Panc1 (cell line): Measurements from ENCODE around the gene ZC3H7B. TPM values are rescaled to one million over a fixed set of nuclear protein-coding genes. Genes with fewer than 3 reads are reported as not detected.
A peak's percentile ranks its signal among the peaks of the same experiment; 100 is the strongest.

Experiments
- ATAC-seq: fragments of 200-7000 bp; cut with Tn5 transposase; 2 replicates; pipeline ENCODE4 v1.9.1; 2020; ENCODE audit warnings: mild to moderate bottlenecking, moderate library complexity
- BruUV-seq: library from RNA; stranded (reverse); fragments of 400-500 nt; replicated peaks from 2 replicates; lab custom pipeline; 2021; lab: Mats Ljungman, UMichigan
- CTCF ChIA-PET: fragments of 300-600 bp; sonication (Branson Sonifier 250); formaldehyde crosslinking; loops from one replicate; lab custom pipeline; 2022; ENCODE audit warnings: antibody characterized with exemption; lab: Charles Lee
- POLR2A ChIA-PET: fragments of 300-600 bp; sonication (Branson Sonifier 250); formaldehyde crosslinking; loops from one replicate; lab custom pipeline; 2022; ENCODE audit warnings: antibody characterized with exemption; lab: Charles Lee
- DNase-seq: peaks from one replicate; pipeline ENCODE4 v3.0.0-alpha.2; 2010; ENCODE audit warnings: low read depth, low spot score
- H3K27ac ChIP-seq: 2 replicates; pipeline ENCODE4 v1.5.1; 2011; ENCODE audit warnings: mild to moderate bottlenecking, low read length, inconsistent platforms
- H3K27me3 ChIP-seq: fragments of 200-500 bp; sonication (Bioruptor generic); 2 replicates; pipeline ENCODE4 v1.6.0; 2014; ENCODE audit warnings: low read length, inconsistent platforms; ENCODE audit not compliant: control insufficient read depth, insufficient read depth
- H3K36me3 ChIP-seq: fragments of 200-500 bp; sonication (Bioruptor generic); 2 replicates; pipeline ENCODE4 v1.5.1; 2014; ENCODE audit warnings: inconsistent platforms, mild to moderate bottlenecking, low read length, moderate library complexity; ENCODE audit not compliant: control insufficient read depth, insufficient read depth
- H3K4me1 ChIP-seq: 2 replicates; pipeline ENCODE4 v1.5.1; 2011; ENCODE audit warnings: inconsistent platforms, mild to moderate bottlenecking, low read length, moderate library complexity; ENCODE audit not compliant: control insufficient read depth, insufficient read depth
- H3K4me3 ChIP-seq, 2 experiments: 2 replicates each; pipeline ENCODE4 v1.5.1; 2011 to 2012; ENCODE audit warnings: low read depth in 2 of 2, low read length in 2 of 2, mild to moderate bottlenecking in 2 of 2, inconsistent platforms in 1 of 2, moderate library complexity in 1 of 2
- H3K9me3 ChIP-seq: fragments of 200-500 bp; sonication (Bioruptor generic); 2 replicates; pipeline ENCODE4 v1.5.1; 2014; ENCODE audit warnings: low read depth, mild to moderate bottlenecking, inconsistent platforms, low read length, moderate library complexity; ENCODE audit not compliant: control insufficient read depth, insufficient read depth
- POLR2AphosphoS5 ChIP-seq: IDR thresholded peaks from 2 replicates; pipeline ENCODE4 v1.6.1; 2012; ENCODE audit warnings: mild to moderate bottlenecking, low read depth, low read length, moderate library complexity
- REST ChIP-seq, 2 experiments: IDR thresholded peaks; 2 replicates each; pipeline ENCODE4 v1.6.1; 2011 to 2012; ENCODE audit warnings: low read depth in 2 of 2, control low read depth in 1 of 2, low read length in 1 of 2, mild to moderate bottlenecking in 1 of 2, moderate library complexity in 1 of 2; ENCODE audit not compliant: insufficient read depth in 1 of 2
- SIN3A ChIP-seq: IDR thresholded peaks from 2 replicates; pipeline ENCODE4 v1.6.1; 2012; ENCODE audit warnings: low read depth, mild to moderate bottlenecking, low read length, moderate library complexity, borderline replicate concordance; ENCODE audit not compliant: insufficient read depth
- TCF7L2 ChIP-seq: IDR thresholded peaks from 2 replicates; pipeline ENCODE4 v1.6.1; 2011; ENCODE audit warnings: mild to moderate bottlenecking, low read depth, low read length, inconsistent platforms
- in situ Hi-C: cut with HindIII; loops from 2 replicates; pipeline ENCODE4 v1.10.0; 2016; ENCODE audit warnings: low sequenced_read_pairs, low pct_unique_long_range_greater_than_20kb
- intact Hi-C: fragments of 100-400 bp; cut with micrococcal nuclease; formaldehyde crosslinking; loops from one replicate; pipeline ENCODE4 v1.10.0; 2022; ENCODE audit not compliant: unreplicated experiment
- total RNA-seq: library from RNA; stranded (reverse); gene quantifications from one replicate; pipeline ENCODE4 v1.2.1, GENCODE V29; 2021; ENCODE audit not compliant: unreplicated experiment
- TF ChIP-seq, protein P1 (sequence below): fragments of 450-650 bp; IDR thresholded peaks from 2 replicates; pipeline ENCODE4 v1.5.1; 2017; ENCODE audit warnings: mild to moderate bottlenecking

ZC3H7B gene
- total RNA-seq, 1 experiment from 2014 or later = 62.0 TPM

- CTCF ChIA-PET = no interaction called here
- Histone ChIP-seq H3K27me3 (no peaks in the 10 kb centered on the region), H3K4me1 (no peaks in the 10 kb centered on the region), H3K27ac (no peak overlapping the region), H3K4me3 (no peak overlapping the region), H3K9me3 (no peaks in the 10 kb centered on the region), H3K36me3 (peaks cover 11% of the 10 kb centered on the region)
- BruUV-seq = no TSS peak
- DNase-seq = no peak
- in situ Hi-C loops (no loop called here), intact Hi-C loops (no loop called here)
- no peak for ATAC-seq
- POLR2A ChIA-PET = no interaction called here
- TF ChIP-seq, protein P1, sequence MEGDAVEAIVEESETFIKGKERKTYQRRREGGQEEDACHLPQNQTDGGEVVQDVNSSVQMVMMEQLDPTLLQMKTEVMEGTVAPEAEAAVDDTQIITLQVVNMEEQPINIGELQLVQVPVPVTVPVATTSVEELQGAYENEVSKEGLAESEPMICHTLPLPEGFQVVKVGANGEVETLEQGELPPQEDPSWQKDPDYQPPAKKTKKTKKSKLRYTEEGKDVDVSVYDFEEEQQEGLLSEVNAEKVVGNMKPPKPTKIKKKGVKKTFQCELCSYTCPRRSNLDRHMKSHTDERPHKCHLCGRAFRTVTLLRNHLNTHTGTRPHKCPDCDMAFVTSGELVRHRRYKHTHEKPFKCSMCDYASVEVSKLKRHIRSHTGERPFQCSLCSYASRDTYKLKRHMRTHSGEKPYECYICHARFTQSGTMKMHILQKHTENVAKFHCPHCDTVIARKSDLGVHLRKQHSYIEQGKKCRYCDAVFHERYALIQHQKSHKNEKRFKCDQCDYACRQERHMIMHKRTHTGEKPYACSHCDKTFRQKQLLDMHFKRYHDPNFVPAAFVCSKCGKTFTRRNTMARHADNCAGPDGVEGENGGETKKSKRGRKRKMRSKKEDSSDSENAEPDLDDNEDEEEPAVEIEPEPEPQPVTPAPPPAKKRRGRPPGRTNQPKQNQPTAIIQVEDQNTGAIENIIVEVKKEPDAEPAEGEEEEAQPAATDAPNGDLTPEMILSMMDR = no peak
- TF ChIP-seq REST (IDR thresholded peaks at IDR 0.05; ENCODE audit: insufficient read depth in 1 of 2, low read depth in 2 of 2, low read length in 1 of 2) = no peak
- TF ChIP-seq TCF7L2 = no peak
Observed at GRCh38 chr22:41267958-41268357, 33.4 kb upstream of the ZC3H7B start.

DNA sequence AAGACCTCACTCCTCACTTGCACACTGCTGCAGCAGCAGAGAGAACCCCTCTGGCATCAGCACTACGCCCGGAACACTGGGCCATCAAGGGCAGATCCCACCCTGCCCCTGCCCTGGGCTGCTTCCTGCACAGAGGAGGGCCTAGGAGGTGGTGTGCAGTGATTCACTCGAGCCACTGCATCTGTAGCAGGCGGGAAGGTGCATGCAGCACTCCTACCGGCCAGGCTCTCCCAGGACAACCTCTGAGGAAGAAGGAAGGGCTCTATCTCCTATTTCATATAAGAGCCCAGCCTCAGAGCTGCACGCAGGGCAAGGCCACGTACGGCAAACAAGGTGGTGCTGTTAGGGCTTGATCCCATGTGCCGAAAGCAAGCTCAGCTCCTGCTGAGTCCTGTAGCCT lies 29.5 kb upstream of the ZC3H7B start:
- DNase-seq = no peak
- POLR2A ChIA-PET = no interaction called here

More for the DNA sequence above, 29.5 kb upstream of the ZC3H7B start:
- no peak overlapping the region for H3K4me3 ChIP-seq
- H3K36me3 ChIP-seq = peaks cover 8% of the 10 kb centered on the region
- intact Hi-C loops = no loop called here
- no peaks in the 10 kb centered on the region for H3K27me3 ChIP-seq
- H3K27ac ChIP-seq = no peak overlapping the region
- ATAC-seq = peak; percentile 32; the same call in 1 of the 2 replicates
- H3K9me3 ChIP-seq = no peaks in the 10 kb centered on the region
- no peak for TF ChIP-seq TCF7L2
- no peak for TF ChIP-seq SIN3A
- TF ChIP-seq REST (IDR thresholded peaks at IDR 0.05; ENCODE audit: insufficient read depth in 1 of 2, low read depth in 2 of 2, low read length in 1 of 2) = no peak
- no peak for TF ChIP-seq POLR2AphosphoS5
- TF ChIP-seq, protein P1 = no peak
- CTCF ChIA-PET = no interaction called here
- in situ Hi-C loops = no loop called here
- no peaks in the 10 kb centered on the region for H3K4me1 ChIP-seq
- BruUV-seq = no TSS peak
